Measurements from ENCODE around the gene TENM4.

Gene TENM4

DNA sequence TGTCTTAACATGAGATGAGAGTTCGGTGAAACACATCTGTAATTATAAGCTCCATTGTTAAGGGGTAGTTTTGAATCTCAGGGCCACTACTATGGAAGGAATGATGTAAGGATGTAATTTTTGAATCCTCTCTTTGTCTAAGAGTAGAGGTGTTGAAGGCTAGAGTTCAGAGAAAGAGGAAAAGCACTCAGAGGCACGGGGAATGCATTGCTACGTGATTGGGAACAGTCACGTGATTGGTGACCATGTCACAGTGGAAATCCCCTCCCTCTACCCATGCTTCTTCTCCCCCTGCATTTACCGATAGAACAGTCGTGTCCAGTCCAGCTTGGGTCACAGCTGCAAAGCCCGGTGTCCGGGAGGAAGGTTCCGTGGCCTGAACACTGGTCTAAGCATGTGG lies 635.8 kb downstream of the TENM4 start:
- H3K4me3 ChIP-seq (ENCODE audit: low read depth, low read length), result no peak overlapping the region
- TF ChIP-seq, protein P1, sequence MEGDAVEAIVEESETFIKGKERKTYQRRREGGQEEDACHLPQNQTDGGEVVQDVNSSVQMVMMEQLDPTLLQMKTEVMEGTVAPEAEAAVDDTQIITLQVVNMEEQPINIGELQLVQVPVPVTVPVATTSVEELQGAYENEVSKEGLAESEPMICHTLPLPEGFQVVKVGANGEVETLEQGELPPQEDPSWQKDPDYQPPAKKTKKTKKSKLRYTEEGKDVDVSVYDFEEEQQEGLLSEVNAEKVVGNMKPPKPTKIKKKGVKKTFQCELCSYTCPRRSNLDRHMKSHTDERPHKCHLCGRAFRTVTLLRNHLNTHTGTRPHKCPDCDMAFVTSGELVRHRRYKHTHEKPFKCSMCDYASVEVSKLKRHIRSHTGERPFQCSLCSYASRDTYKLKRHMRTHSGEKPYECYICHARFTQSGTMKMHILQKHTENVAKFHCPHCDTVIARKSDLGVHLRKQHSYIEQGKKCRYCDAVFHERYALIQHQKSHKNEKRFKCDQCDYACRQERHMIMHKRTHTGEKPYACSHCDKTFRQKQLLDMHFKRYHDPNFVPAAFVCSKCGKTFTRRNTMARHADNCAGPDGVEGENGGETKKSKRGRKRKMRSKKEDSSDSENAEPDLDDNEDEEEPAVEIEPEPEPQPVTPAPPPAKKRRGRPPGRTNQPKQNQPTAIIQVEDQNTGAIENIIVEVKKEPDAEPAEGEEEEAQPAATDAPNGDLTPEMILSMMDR (IDR thresholded peaks at IDR 0.05; ENCODE audit: borderline replicate concordance, insufficient read depth, low read depth, low read length), result no peak

DNA sequence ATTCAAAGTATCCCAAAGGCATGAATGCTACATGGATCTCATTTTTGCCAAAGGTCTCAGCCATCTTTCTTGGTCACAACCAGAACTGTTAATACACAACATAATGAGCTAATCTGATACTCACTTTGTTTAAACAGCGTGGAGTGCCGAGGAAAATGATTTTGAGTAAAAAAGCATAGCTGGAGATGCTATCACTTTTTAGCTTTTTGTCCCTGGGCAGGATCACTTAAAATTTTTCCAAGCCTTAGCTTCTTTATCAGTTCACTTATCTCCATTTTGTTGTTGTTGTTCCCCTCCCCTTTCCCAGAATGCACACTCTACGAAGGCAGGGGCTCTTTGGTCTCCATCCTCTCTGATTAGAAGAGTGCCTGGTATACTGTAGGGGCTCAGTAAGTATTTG lies 636.8 kb downstream of the TENM4 start:
- H3K4me3 ChIP-seq (ENCODE audit: low read depth, low read length), result no peak overlapping the region
- TF ChIP-seq, protein P1 (IDR thresholded peaks at IDR 0.05; ENCODE audit: borderline replicate concordance, insufficient read depth, low read depth, low read length), result no peak

DNA sequence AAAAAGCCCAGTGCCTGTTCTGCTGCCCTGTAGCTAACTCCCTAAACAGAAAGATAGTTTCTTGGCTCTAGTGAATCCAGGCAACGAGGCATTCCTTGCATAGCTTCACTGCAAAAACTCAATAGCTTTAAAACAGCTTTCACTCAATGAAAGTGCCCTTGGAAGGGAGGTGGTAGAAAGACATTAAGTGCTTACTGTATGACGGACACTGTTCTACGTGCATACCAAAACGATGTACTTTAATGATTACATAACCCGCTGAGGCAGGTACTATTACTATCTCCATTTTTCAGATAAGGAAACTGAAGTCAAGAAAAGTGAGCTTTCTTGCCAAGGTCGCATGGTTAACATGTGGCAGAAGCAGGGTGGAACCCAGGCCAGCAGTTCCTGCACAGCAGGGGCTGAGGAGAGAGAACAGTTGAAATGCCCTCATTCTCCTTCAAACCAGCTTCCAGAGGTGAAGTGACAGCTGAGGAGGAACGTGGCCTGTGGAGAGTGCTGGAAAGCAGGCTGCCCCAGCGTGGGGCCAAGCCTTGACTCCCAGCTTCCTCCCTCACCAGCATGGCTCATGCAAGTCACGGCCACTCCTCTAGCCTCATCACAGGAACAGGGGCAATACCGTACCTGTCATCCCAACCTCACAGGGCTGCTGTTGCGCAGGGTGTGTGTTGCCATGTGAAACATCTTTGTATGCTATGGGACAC lies 638.6 kb downstream of the TENM4 start:
- H3K4me3 ChIP-seq (ENCODE audit: low read depth, low read length), result no peak overlapping the region

DNA sequence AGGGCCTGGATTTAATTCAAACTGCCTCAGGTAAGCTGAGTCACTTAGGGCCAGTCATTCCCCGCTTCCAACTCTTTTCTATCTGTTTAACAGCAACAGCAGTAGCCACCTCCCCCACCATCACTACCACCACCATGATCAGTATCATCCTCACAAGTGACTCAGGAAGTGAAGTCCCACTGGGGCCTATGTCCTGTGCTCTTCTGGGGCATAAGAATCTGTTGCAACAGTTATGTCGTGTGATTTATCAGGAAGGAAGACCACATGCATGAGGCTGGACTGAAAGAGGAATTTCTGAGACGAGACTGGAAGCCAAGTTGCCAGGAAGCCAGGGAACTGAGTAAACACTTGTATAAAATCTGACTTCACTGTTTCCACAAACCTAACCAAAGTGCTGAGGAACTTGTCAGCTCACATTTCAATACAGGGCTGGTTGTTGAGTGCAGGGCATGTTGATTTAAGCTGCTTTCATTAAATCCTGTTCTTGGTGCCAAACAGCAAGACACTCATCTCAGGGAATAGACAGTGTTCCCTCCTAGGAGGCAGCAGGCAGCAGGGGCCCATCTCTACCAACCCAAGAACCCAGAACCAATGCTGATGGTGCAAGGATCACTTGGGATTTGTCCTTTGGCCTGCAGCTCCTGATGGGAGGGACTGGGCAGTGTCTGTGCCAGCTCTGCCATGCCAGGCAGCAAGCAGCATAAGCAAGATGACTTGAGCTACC lies 639.5 kb downstream of the TENM4 start:
- H3K4me3 ChIP-seq (ENCODE audit: low read depth, low read length), result no peak overlapping the region
- TF ChIP-seq, protein P1 (IDR thresholded peaks at IDR 0.05; ENCODE audit: borderline replicate concordance, insufficient read depth, low read depth, low read length), result no peak

More for the DNA sequence above, 638.6 kb downstream of the TENM4 start:
- TF ChIP-seq, protein P1 (IDR thresholded peaks at IDR 0.05; ENCODE audit: borderline replicate concordance, insufficient read depth, low read depth, low read length), result no peak

DNA sequence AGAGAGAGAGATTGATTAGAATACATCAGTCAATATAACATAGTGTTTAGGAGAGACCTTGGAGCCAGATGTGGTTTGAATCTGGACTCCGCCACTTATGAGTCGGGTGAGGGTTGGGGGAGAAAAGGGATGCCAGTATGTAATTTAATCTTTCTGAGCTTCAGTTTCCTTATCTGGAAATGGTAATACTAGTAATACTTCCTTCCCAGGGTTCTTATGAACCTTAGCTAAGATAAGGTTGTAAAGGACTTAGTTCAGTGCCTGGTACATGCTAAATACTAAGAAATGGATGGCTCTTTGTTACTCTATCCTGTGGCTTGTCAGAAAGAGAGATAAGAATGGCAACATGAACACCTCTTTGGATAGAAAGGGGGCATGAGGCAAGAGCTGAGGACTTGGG lies 640.1 kb downstream of the TENM4 start:
- TF ChIP-seq, protein P1 (IDR thresholded peaks at IDR 0.05; ENCODE audit: borderline replicate concordance, insufficient read depth, low read depth, low read length), result no peak
- H3K4me3 ChIP-seq (ENCODE audit: low read depth, low read length), result no peak overlapping the region

DNA sequence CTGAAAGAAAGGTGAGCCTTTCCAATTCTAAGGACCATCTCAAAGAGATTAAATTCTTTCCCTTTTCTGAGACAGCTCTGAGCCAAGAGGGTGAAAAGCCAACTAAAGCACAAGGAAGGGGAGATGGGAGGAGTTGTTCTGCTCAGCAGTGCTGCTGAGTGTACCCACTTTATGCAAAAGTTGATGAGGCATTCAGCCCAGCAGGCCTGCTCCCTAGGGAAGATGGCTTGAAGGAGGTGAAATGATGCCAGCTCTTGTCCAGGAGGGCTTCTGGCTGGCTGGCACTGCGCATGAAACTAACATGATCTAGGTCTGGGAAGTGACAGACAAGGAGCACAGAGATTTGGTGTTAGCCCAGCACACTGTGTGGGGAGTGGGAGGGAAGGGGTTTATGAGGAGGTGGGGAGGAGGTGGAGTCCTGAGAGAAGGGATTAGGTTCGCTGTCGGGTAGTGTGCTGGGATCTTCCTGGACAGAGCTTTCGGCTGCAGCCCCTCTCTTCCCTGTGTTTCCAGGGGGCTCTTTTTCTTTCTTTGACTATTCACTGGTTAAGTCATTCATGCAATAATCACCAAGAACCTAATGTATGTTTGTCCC lies 640.6 kb downstream of the TENM4 start:
- H3K4me3 ChIP-seq (ENCODE audit: low read depth, low read length), result no peak overlapping the region
- TF ChIP-seq, protein P1 (IDR thresholded peaks at IDR 0.05; ENCODE audit: borderline replicate concordance, insufficient read depth, low read depth, low read length), result no peak

All from GM12875 (cell line).